ENCODE results near the gene RPS21. TPM values are rescaled to one million over a fixed set of nuclear protein-coding genes. Genes with fewer than 3 reads are reported as not detected.

The RPS21 gene
- total RNA-seq, 2 donors from 2014 or later: 1,359 to 1,579 TPM

DNA sequence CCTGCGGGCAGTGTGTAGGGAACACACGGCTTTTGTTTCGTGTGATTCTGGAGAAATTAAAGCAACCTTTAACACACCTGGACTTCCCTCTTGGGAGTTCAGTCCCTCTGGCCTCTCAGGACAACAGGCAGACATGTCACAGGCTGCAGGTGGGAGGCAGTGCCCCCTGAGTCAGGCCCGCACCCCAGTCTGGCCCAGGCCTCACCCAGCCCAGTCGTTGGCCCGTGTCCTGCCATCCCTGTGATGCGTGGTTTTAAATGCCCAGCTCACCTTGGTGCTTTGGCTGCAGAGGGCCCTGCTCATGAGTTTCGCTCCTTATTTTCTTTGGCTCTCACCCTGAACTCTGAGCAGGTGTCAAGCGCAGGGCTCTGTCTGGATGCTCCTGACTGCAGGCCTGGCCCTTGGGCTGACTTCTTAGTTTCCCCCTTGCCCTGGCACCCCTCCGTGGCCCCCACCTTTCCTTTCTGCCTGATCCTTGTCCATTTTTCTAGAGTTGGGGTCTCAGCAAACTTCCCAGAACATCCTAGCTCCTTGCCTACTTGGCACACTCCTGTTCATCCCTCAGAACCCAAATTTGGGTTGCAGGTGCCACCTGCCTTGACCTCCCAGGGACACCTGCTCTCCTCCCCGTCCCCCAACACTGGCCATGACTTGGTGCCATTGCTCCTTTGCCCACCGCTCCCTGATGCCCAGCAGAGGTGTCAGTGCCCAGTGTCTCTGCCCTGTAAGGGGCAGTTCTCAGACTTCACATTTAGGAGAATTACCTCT is 22.4 kb downstream of the RPS21 start:
- H3K36me3 ChIP-seq: no peaks in the 10 kb centered on the region
- H3K4me1 ChIP-seq: peaks cover 29% of the 10 kb centered on the region
- H3K4me3 ChIP-seq: no peak overlapping the region
- H3K9ac ChIP-seq (ENCODE audit: low read depth in 2 of 2, low read length in 2 of 2): peak overlapping the region in 1 of 2 donors; percentile 78
- no peaks in the 10 kb centered on the region for H3K9me3 ChIP-seq
- intact Hi-C loops (cut with DNase I): no loop called here
- no peak for DNase-seq
- H3K27me3 ChIP-seq: no peaks in the 10 kb centered on the region
- TF ChIP-seq, protein P1, sequence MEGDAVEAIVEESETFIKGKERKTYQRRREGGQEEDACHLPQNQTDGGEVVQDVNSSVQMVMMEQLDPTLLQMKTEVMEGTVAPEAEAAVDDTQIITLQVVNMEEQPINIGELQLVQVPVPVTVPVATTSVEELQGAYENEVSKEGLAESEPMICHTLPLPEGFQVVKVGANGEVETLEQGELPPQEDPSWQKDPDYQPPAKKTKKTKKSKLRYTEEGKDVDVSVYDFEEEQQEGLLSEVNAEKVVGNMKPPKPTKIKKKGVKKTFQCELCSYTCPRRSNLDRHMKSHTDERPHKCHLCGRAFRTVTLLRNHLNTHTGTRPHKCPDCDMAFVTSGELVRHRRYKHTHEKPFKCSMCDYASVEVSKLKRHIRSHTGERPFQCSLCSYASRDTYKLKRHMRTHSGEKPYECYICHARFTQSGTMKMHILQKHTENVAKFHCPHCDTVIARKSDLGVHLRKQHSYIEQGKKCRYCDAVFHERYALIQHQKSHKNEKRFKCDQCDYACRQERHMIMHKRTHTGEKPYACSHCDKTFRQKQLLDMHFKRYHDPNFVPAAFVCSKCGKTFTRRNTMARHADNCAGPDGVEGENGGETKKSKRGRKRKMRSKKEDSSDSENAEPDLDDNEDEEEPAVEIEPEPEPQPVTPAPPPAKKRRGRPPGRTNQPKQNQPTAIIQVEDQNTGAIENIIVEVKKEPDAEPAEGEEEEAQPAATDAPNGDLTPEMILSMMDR (IDR thresholded peaks at IDR 0.05): no peak
- H3K27ac ChIP-seq: peak overlapping the region; percentile 85

DNA sequence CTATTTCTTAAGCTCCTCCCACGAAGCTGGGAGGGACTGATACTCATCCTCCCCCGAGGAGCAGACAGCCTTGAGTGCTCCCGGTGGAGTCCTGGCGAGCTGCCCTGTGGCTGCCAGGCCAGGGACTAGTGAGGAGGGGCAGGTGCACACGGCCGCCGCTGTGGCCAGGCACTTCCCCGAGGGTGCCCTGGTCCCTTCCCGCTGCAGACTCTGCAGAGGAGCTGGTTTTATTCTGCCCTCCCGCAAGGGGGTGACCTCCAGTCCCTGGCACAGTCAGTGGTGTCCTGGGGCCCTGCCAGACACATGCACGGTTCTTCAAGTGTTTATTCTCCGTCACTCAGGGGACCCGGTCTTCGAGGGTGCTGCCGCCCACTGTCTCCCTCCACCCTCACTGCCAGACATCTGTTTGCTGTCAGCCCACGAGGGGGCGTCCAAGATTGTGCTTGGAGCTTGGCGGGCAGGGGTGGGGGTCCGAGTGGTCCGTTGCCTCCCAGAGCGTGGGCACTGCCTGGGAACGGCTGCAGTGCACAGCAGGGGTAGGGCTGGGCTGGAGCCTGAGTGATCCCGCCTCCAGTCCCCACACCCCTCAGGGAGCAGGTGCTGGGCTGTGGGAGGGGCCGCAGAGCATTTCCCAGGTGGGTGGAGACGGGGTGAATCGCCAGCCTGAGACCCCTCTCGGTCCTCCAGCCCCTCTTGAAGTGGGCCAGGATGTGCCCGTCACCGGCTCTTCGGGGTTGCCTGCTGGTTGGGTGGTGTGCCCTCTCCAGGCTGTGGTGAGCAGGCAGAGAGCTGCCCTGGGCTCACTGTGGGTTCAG is 23.2 kb downstream of the RPS21 start:
- H3K9ac ChIP-seq (ENCODE audit: low read depth in 2 of 2, low read length in 2 of 2): peak overlapping the region; percentile 16 to 78
- TF ChIP-seq, protein P1 (IDR thresholded peaks at IDR 0.05): peak; percentile 31
- no peaks in the 10 kb centered on the region for H3K36me3 ChIP-seq
- H3K27me3 ChIP-seq: no peaks in the 10 kb centered on the region
- H3K9me3 ChIP-seq: no peaks in the 10 kb centered on the region
- H3K27ac ChIP-seq: peak overlapping the region; percentile 85
- DNase-seq: peak; percentile 81
- no peak overlapping the region for H3K4me3 ChIP-seq
- intact Hi-C loops (cut with DNase I): loop anchor here (5.0 to 10.0 kb wide), 2 partner anchors 87 to 205 kb away; no protein-coding TSS in a partner anchor
- peaks cover 30% of the 10 kb centered on the region for H3K4me1 ChIP-seq

DNA sequence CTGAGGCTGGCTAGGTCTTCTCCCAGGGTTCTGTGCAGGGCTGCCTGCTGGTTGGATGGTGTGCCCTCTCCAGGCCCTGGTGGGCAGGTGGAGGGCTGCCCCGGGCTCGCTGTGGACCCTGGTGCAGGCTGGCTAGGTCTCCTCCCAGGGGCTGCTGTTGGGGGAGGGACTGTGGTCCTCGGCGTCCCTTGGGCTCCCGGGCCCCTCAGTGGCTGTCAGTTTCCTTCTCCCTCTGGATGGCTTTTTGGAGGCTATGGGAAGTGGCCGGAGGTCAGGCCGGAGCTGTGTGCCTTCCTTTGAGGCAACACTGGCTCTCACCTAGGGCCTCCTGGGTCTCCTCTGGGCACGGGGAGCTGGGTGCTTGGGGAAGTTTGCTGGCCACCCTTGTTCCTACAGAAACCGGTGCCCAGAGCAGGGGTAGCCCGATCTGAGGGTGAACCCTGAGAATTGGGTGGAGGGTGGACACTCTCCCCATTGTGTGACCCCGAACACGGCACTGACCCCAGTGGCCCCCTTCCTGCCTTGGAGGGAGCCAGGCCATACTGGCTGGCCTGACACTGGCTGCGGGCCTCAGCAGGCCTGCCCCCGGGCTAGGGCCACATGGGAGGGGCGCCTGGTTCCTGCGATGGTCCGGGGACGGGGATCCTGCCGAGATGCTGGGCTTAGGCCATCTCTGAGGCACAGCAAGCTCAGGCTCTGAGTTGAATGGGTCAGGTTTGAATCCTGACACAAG is 24.0 kb downstream of the RPS21 start:
- Histone ChIP-seq H3K36me3 (no peaks in the 10 kb centered on the region), H3K9me3 (no peaks in the 10 kb centered on the region), H3K4me3 (peak overlapping the region; percentile 16), H3K4me1 (peaks cover 26% of the 10 kb centered on the region), H3K27me3 (no peaks in the 10 kb centered on the region), H3K27ac (peak overlapping the region; percentile 85), H3K9ac (ENCODE audit: low read depth in 2 of 2, low read length in 2 of 2) (peak overlapping the region; percentile 70 to 78)
- TF ChIP-seq, protein P1 (IDR thresholded peaks at IDR 0.05): no peak
- intact Hi-C loops (cut with DNase I): loop anchor here (5.0 to 10.0 kb wide), 2 partner anchors 86 to 204 kb away; no protein-coding TSS in a partner anchor
- DNase-seq: no peak

DNA sequence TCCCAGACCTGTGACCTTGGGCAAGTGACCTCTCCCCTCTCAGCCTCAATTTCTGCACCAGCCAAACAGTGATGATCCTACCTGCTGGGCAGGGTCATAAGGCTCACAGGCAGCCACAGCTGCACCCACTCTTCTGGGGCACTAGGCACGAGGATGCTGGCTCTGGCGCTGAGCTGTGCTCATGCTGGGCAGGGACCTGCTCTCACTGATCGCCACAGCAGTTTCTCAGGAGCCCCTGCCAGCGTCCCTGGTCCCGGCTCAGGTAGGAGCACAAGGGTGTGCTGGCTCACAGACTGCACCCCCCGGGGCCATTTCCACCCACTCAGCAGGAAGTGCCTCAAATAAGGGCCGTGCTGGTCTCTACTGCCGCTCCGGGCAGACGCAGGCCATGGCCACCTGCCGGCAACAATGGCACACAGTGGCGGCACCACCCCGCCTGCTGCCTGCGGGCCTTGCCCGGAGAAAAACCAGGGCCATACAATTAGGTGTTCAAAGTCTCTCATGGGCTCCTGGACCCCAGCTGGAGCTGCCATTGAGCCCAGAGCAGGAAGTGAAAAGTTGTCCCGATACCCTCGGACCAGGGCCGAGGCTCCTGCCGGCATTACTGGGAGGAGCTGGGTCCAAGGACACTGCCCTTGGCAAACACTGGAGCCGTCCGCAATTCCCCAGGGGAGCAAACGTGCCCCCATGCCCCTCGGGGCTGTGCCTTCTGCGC is 24.7 kb downstream of the RPS21 start:
- DNase-seq: peak; percentile 67
- Histone ChIP-seq H3K9ac (ENCODE audit: low read depth in 2 of 2, low read length in 2 of 2) (peak overlapping the region; percentile 70 to 78), H3K9me3 (no peaks in the 10 kb centered on the region), H3K36me3 (no peaks in the 10 kb centered on the region), H3K4me1 (peaks cover 19% of the 10 kb centered on the region), H3K27ac (peak overlapping the region; percentile 85), H3K4me3 (peak overlapping the region; percentile 16), H3K27me3 (no peaks in the 10 kb centered on the region)
- intact Hi-C loops (cut with DNase I): loop anchor here (5.0 to 10.0 kb wide), 2 partner anchors 86 to 203 kb away; no protein-coding TSS in a partner anchor
- TF ChIP-seq, protein P1 (IDR thresholded peaks at IDR 0.05): no peak
